ENCODE data around the gene POPDC2.

DNA sequence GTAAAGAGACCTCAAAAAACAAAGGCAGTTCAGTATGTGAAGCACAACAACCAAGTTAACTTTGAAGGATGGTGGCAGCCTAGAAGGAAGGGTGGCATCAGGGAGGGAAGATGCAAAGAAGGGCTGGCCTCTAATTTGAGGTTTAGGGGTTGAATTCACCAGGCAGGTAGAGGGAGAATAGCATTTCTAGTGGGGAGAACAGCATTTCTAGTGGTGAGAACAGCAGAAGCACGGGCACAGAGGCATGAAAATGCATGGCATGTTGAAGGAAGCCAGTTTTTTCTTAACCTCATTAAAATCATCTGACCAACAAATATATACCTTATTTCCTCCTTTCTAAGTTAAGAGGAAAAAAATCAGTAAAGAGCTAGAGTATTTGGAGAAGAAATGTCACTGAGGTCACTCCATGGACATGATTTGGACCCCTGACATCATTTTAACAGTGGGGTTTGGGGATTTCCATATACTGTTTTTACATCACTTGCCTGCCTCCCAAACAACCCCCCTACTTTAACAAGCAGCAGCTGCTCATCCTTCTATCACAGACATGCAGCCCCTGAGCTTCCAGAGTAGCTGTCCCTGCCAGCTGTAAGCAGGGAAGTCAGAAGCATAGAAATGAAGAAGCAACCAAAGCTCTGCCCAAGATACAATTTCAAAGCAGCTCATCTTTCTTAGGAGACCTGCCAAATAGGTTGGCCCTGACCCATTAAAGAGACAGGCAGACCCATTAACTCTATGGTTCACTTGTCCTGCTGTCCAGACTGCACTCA is 2.4 kb upstream of the POPDC2 start:
- no peak for TF ChIP-seq POLR2AphosphoS5 (IDR thresholded peaks at IDR 0.05; ENCODE audit: insufficient read depth, low read depth, low read length)
- TF ChIP-seq, protein P1, sequence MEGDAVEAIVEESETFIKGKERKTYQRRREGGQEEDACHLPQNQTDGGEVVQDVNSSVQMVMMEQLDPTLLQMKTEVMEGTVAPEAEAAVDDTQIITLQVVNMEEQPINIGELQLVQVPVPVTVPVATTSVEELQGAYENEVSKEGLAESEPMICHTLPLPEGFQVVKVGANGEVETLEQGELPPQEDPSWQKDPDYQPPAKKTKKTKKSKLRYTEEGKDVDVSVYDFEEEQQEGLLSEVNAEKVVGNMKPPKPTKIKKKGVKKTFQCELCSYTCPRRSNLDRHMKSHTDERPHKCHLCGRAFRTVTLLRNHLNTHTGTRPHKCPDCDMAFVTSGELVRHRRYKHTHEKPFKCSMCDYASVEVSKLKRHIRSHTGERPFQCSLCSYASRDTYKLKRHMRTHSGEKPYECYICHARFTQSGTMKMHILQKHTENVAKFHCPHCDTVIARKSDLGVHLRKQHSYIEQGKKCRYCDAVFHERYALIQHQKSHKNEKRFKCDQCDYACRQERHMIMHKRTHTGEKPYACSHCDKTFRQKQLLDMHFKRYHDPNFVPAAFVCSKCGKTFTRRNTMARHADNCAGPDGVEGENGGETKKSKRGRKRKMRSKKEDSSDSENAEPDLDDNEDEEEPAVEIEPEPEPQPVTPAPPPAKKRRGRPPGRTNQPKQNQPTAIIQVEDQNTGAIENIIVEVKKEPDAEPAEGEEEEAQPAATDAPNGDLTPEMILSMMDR (IDR thresholded peaks at IDR 0.05; ENCODE audit: extremely low read depth in 1 of 2, insufficient read depth in 1 of 2, low read depth in 1 of 2, low read length in 2 of 2), result no peak

Data from endothelial cell of umbilical vein (primary cell).